Activated T-cell treated with anti-CD3 and anti-CD28 coated beads, Interleukin-2, amount 50 U/mL, for 4 hours (primary cell): ENCODE data around the gene PITHD1. TPM values are rescaled to one million over a fixed set of nuclear protein-coding genes. Genes with fewer than 3 reads are reported as not detected.
"Not testable (repeated sequence)": the region's sequence is repeated elsewhere in the genome, so short reads cannot be mapped to it uniquely, and the experiment has no call there.

Source experiments
- ATAC-seq, 2 donors: fragments of 200-7000 bp; cut with Tn5 transposase; one replicate each; pipeline ENCODE4 v1.10.0; 2021
- DNase-seq: peaks from one replicate; pipeline ENCODE4 v3.0.0-alpha.2; 2020
- H3K27me3 Mint-ChIP-seq: one replicate; pipeline ENCODE4 v1.8.0; 2021; ENCODE audit warnings: low read depth, mixed read lengths
- H3K36me3 Mint-ChIP-seq: one replicate; pipeline ENCODE4 v1.8.0; 2022; ENCODE audit warnings: mixed read lengths; ENCODE audit not compliant: insufficient read depth
- H3K4me1 Mint-ChIP-seq: one replicate; pipeline ENCODE4 v1.8.0; 2021; ENCODE audit warnings: low read depth, mixed read lengths
- H3K4me3 Mint-ChIP-seq: one replicate; pipeline ENCODE4 v1.8.0; 2021; ENCODE audit warnings: mild to moderate bottlenecking, moderate library complexity, mixed read lengths
- H3K9me3 Mint-ChIP-seq: one replicate; pipeline ENCODE4 v1.8.0; 2021; ENCODE audit warnings: mixed read lengths
- total RNA-seq, 3 donors: library from RNA; stranded (reverse); gene quantifications; one replicate each; pipeline ENCODE4 v1.2.1, GENCODE V29; 2021

Gene PITHD1
- total RNA-seq, 3 donors from 2014 or later = 125 to 128 (median 126) TPM

DNA sequence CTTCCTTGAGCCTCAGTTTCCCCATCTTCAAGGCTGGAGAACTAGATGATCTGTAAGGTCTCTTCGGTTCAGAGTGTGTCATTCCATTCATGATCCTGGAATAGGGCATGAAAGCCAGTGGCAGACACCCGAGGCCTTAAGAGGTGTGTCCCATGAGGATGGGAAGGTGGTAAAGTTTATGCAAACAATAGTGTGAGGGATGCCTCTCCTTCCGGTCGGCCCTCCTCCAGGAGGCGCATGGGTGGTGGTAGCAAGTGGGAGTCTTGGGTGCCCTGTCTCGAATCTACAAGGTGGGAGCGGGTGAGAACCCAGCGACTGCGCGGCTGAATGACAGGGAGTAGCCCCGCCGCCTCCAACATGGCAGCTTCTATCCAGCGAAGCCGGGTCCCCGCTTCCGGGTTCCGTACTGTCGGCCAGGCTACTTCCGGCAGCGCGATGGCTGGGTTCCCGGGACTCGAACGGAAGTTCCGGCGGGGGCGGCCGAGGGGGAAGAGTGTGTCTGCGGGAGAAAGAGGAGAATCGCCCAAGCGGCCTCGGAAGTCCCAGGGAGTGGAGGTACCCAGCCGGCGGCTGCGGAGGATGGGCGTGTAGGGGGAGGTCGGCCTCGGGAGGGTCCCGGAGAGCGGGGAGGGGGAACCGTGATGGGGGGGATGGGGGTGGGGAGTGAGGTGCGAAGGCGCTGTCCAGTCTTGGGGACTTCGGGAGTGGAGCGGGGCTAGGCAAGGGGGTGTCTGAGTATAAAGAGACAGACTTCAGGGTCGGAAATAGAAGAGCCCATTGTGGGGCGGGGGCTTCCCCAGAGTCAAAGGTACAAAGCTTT lies 12.7 kb downstream of the PITHD1 start, which contains the start of gene LYPLA2:
TSS of gene LYPLA2 (plus strand) at position 450 of the 820 bp plus-strand sequence. CDS start 1,538 bp downstream, outside the sequence.
- peak; percentile 76 for DNase-seq
- no peaks in the 10 kb centered on the region for H3K27me3 Mint-ChIP-seq
- H3K4me1 Mint-ChIP-seq = peaks cover 22% of the 10 kb centered on the region
- no peaks in the 10 kb centered on the region for H3K9me3 Mint-ChIP-seq
- ATAC-seq = peak; percentile 96
- H3K4me3 Mint-ChIP-seq = peak within 1 kb of the TSS; percentile 96
- H3K36me3 Mint-ChIP-seq = peaks cover 20% of the 10 kb centered on the region

DNA sequence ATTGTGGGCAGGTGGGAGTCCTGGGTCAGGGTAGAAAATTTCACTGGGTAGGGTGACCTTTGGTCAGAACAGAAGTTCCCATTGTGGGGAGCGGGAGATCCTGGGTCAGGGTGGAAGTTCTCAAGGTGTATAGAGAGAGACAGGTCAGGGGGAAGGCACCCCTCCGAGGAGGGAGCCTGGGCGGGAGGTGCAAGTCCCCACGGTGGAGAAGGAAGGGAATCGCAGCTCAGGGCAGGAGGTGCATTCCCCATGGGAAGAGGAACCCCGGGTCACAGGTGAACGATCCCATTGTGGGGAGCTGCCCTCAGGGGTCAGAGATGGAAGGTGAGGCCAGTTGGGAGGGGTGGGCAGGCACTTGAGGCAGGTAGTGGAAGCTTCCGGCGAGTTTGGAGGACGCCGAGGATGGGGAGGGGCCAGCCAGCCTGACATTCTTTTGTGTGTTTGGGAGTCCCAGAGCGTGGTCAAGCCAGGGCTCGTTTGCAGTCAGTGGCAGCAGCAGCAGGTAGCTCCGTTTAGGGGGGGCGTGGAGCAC lies 13.4 kb downstream of the PITHD1 start:
- no peaks in the 10 kb centered on the region for H3K27me3 Mint-ChIP-seq
- DNase-seq = no peak
- H3K4me3 Mint-ChIP-seq = peak overlapping the region; percentile 96
- H3K36me3 Mint-ChIP-seq = peaks cover 16% of the 10 kb centered on the region
- ATAC-seq = peak; percentile 32 to 41
- H3K9me3 Mint-ChIP-seq = no peaks in the 10 kb centered on the region
- peaks cover 22% of the 10 kb centered on the region for H3K4me1 Mint-ChIP-seq

DNA sequence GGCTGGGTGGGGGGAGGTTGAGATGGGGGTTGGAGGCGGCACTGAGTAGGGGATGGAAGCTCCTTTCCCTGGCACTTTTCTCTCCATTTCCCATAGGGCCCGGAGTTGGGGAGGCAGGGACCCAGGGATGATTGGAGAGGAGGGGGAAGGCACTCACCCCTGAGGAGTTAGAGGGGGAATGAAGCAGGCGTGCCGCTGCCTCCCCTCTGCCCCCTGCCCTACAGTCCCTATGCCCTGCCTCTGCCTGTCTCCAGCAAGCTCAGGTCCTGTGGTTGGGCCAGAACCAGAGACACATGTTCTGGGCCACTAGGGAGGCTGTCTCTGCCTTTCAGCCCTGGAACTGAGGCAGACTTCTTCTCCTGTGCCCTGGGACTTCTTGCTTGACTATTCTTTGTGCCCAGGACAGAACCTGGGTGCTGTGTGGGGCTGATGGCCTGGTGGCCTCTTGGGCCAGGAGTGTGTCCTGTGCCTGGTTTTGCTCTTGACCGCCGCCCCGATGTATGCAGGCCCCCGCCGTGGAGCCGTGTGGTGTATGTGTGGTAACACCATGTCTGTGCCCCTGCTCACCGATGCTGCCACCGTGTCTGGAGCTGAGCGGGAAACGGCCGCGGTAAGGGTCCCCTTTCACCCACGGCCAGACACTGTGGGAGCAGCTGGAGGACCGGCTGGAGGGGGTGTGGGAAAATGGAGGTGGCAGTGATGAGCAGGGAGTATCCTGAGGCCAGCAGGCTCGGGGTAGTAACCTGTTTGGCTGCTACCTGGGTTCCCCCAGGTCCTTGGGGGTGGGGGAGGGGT lies 14.1 kb downstream of the PITHD1 start:
- DNase-seq = no peak
- no peaks in the 10 kb centered on the region for H3K9me3 Mint-ChIP-seq
- peak overlapping the region; percentile 96 for H3K4me3 Mint-ChIP-seq
- H3K27me3 Mint-ChIP-seq = no peaks in the 10 kb centered on the region
- ATAC-seq = no peak
- peaks cover 12% of the 10 kb centered on the region for H3K36me3 Mint-ChIP-seq
- H3K4me1 Mint-ChIP-seq = peaks cover 22% of the 10 kb centered on the region

DNA sequence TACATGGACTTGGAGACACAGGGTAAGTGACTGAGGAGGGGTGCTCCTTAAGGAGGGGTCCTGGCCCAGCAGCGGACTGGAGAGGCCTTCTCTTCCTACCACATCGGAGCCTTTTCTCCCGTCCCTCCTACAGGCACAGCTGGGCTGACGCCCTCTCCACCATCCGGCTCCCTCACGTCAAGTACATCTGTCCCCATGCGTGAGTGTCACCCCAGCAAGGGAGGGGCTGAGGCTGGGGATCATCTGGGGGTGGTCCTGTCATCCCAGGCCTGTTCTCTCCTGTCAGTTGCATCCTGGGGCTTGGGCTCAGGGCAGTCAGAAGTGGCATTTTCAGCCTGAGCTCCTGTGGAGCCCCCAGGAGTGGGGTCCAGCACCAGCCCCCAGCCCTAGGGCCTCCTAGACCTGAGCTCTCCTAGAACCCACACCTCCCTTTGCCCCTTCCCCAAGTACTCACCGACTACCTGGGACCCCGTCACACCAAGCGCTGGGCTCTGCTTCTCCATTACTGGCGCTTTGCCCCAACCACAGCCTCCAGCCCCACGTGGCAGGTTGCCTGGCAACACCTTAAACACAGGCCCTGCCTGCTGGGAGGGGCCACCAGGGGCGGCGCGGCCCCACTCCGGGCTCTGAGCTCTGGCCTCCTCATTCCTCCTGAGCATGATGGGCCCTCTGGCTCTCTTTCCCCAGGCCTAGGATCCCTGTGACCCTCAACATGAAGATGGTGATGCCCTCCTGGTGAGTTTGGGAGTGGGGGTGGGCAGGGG lies 15.0 kb downstream of the PITHD1 start:
- Mint-ChIP-seq H3K9me3 (no peaks in the 10 kb centered on the region), H3K4me3 (peak overlapping the region; percentile 31), H3K27me3 (no peaks in the 10 kb centered on the region), H3K36me3 (peaks cover 4% of the 10 kb centered on the region), H3K4me1 (peaks cover 22% of the 10 kb centered on the region)
- no peak for DNase-seq
- ATAC-seq = no peak

DNA sequence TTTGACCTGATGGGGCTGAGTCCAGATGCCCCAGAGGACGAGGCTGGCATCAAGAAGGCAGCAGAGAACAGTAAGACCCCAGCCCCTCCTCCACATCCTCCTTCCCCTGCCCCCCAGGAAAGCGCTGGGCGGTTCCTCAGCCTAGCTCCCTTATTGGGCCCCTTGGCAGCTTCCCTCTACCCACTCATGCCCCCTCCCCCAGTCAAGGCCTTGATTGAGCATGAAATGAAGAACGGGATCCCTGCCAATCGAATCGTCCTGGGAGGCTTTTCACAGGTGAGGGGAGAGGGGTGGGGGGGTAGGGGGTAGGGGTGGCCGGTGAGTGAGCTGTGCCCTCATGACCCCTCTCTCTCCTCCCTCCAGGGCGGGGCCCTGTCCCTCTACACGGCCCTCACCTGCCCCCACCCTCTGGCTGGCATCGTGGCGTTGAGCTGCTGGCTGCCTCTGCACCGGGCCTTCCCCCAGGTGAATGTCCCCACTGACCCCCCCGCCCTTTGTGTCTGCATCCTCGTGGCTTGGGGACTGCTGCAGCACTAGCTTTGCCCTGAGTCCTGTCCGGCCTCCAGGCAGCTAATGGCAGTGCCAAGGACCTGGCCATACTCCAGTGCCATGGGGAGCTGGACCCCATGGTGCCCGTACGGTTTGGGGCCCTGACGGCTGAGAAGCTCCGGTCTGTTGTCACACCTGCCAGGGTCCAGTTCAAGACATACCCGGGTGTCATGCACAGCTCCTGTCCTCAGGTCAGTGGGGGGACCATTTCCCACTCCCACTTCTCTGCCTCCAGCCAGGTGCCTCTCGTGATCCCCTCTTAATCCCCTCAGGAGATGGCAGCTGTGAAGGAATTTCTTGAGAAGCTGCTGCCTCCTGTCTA lies 15.9 kb downstream of the PITHD1 start:
- Mint-ChIP-seq H3K36me3 (peaks cover 4% of the 10 kb centered on the region), H3K4me1 (peaks cover 25% of the 10 kb centered on the region), H3K9me3 (no peaks in the 10 kb centered on the region), H3K4me3 (no peak overlapping the region), H3K27me3 (no peaks in the 10 kb centered on the region)
- ATAC-seq = no peak
- no peak for DNase-seq

DNA sequence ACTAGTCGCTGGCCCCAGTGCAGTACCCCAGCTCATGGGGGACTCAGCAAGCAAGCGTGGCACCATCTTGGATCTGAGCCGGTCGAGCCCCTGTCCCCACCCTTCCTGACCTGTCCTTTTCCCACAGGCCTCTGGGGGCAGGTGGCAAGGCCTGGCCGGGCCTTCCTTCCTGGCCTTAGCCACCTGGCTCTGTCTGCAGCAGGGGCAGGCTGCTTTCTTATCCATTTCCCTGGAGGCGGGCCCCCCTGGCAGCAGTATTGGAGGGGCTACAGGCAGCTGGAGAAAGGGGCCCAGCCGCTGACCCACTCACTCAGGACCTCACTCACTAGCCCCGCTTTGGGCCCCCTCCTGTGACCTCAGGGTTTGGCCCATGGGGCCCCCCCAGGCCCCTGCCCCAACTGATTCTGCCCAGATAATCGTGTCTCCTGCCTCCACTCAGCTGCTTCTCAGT lies 16.5 kb downstream of the PITHD1 start:
- not testable (repeated sequence) for H3K9me3 Mint-ChIP-seq, ATAC-seq

DNA sequence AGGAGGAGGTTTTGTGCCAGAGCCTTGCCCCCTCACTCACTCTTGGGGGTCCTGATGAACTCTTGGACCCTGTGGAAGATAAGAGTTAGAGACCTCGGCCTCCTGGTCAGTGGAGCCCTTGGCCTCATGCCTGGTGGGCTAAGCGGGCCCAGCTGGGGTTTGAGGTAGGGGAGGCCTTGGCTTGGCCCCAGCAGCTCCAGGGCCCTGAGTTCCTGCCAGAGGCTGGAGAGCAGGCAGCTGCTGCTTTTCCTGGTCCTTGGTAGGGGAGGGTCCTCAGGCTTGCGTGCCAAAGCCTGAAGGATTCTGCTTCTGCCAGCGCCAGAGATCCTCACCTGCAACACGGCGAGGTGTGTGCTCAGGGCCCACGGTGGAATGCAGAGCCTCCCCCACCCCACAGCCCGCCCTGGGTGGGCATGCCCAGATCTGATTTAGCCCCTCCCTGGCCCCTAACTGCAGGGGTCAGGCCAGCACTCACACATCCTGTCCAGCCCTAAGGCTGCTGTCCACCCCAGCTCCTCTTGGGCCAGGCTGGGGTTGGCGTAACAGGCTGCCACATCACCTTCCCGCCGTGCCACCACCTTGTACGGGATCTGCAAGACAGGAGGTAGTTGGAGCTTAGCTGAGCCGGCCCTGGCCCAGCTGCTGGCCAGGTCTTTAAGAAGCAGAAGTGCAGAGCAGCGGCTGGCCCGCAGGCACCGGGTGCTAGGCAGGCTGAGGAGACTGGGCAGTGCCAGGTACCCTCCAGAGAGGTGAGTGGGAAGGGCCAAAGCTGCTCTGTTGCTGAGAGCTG lies 17.7 kb downstream of the PITHD1 start:
- Mint-ChIP-seq H3K27me3 (no peaks in the 10 kb centered on the region), H3K4me3 (no peak overlapping the region), H3K9me3 (no peaks in the 10 kb centered on the region), H3K4me1 (peaks cover 24% of the 10 kb centered on the region), H3K36me3 (peaks cover 4% of the 10 kb centered on the region)
- ATAC-seq (no peak), DNase-seq (no peak)

More for the DNA sequence above, 16.5 kb downstream of the PITHD1 start:
- not testable (repeated sequence) for H3K4me3 Mint-ChIP-seq, H3K36me3 Mint-ChIP-seq, H3K27me3 Mint-ChIP-seq, DNase-seq
- peaks cover 31% of the 10 kb centered on the region for H3K4me1 Mint-ChIP-seq

DNA sequence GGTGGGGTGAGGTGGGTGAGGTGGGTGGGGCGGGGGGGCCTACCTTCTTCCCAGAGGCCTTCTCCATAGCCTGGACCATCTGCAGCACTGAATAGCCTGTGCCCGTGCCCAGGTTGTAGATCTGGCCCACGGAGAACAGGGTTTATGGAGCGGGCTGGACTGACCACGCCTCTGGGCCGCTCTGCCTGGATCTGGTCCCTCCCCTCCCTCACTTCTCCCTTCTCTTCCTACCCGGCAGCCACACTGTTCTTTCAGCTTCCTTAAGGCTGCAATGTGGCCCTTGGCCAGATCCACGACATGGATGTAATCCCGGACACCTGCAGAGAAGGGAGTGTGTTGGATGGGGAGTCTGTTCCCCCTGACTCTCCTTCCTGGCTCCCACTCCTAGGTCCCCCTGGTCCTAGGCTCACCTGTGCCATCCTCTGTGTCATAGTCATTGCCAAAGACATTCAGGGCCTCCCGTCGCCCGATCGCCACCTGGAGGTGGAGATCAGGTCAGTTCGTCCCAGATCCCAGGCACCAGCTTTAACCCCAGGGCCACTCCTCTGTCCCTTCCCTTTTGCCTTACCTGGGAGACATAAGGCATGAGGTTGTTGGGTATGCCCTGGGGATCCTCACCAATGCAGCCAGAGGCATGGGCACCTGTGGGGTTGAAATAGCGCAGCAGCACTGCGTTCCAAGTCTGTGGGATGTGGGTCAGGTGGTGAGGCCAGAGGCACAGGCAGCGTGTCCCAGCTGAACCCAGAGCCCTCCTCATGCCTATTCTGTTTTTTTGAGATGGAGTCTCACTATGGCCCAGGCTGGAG lies 18.5 kb downstream of the PITHD1 start:
- no peak for ATAC-seq
- DNase-seq = no peak
- Mint-ChIP-seq H3K4me1 (peaks cover 23% of the 10 kb centered on the region), H3K36me3 (peaks cover 4% of the 10 kb centered on the region), H3K27me3 (no peaks in the 10 kb centered on the region), H3K4me3 (no peak overlapping the region), H3K9me3 (no peaks in the 10 kb centered on the region)

DNA sequence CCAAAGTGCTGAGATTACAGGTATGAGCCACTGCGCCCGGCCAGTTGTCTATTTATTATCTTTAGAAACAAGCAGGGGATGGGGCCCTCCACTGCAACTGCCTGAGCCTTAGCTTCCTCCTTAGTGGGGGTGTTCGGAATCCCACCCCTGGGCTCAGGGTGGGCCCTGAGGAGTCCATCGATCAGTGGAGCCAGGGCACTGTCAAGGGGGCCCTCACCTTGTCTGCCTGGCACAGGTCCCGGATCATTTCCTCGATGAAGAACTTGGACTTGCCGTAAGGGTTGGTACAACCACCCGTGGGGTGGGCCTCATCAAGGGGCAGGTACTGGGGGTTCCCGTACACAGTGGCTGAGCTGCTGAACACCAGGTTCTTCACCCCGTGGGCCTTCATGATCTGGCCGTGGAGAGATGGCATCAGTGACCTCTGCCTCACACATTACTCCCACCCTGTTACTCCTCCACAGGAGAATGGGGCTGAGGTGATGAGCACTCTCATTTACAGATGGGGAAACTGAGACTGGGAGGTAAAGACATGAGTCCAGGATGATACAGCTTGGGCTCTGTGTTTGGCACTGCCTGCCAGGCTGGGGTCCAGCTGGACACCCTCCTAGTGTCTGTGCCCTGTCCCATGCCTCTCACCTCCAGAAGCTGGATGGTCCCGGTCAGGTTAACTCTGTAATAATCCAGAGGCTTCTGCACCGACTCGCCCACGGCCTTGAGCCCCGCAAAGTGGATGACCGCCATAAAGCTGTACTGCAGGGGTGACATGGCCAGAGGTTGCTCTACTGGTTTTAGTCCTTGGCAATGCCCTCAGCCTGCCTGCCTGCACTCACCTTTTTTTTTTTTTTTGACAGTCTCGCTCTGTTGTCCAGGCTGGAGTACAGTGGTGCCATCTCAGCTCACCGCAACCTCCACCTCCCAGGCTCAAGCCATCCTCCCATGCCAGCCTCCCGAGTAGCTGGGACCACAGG lies 19.5 kb downstream of the PITHD1 start:
- Mint-ChIP-seq H3K27me3 (no peaks in the 10 kb centered on the region), H3K9me3 (no peaks in the 10 kb centered on the region), H3K4me1 (peaks cover 19% of the 10 kb centered on the region), H3K4me3 (no peak overlapping the region), H3K36me3 (peaks cover 4% of the 10 kb centered on the region)
- ATAC-seq = no peak
- no peak for DNase-seq

DNA sequence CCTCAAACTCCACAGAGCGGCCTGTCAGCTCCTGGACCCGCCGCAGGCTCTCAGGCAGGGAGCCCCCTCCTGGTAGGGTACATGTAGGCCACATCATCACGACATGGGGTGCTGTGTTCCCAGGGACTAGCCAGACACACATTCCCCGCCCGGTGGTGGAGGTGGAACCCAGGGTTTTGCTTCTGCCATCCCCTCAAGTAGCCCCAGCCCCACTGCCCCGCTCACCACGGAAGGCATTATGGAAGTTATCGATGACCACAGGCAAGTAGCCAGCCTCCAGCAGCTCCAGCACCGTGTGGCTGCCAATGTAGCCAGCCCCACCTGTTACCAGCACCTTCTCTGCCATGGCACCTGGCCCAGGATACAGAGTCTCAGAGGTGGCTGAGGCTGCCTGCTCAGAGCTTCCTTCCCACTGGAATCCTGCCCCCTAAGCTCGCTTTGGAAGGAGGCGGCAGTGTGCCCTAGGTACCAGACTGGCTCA lies 20.5 kb downstream of the PITHD1 start:
- no peak for DNase-seq
- peaks cover 4% of the 10 kb centered on the region for H3K36me3 Mint-ChIP-seq
- H3K27me3 Mint-ChIP-seq = no peaks in the 10 kb centered on the region
- peaks cover 16% of the 10 kb centered on the region for H3K4me1 Mint-ChIP-seq
- H3K9me3 Mint-ChIP-seq = no peaks in the 10 kb centered on the region
- peak overlapping the region; percentile 91 for H3K4me3 Mint-ChIP-seq
- no peak for ATAC-seq

DNA sequence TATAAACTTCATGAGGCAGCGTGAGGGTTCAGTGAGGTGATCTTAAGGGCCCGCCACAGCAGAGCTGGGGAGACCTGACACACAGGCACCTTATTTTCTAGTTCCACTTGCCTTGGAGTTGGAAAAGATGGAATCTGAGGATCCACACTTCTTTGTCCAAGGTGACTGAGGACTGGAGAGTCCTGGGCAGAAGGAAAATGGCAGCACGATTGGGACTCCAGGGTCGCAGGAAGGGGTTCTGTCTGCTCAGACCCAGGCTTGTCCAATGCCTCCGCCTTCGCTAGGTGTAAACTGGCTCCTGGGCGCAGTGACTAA lies 21.0 kb downstream of the PITHD1 start:
- H3K4me1 Mint-ChIP-seq = peaks cover 16% of the 10 kb centered on the region
- H3K9me3 Mint-ChIP-seq = no peaks in the 10 kb centered on the region

More for the DNA sequence above, 21.0 kb downstream of the PITHD1 start:
- peaks cover 4% of the 10 kb centered on the region for H3K36me3 Mint-ChIP-seq
- no peak for ATAC-seq
- H3K27me3 Mint-ChIP-seq = no peaks in the 10 kb centered on the region
- H3K4me3 Mint-ChIP-seq = peak overlapping the region; percentile 91
- DNase-seq = no peak
